Lung (tissue), 12 donors: ENCODE results near the gene BMP4. TPM values are rescaled to one million over a fixed set of nuclear protein-coding genes. Genes with fewer than 3 reads are reported as not detected.
A peak's percentile ranks its signal among the peaks of the same experiment; 100 is the strongest.

Experiments
- ATAC-seq: fragments of 200-7000 bp; cut with Tn5 transposase; one replicate; pipeline ENCODE4 v1.9.1; 2020; ENCODE audit warnings: moderate number of reproducible peaks; ENCODE audit not compliant: insufficient read depth, low FRiP score
- DNase-seq, 3 donors: peaks; one replicate each; pipeline ENCODE4 v3.0.0-alpha.2; 2013 to 2017
- H3K27ac ChIP-seq, 2 donors: one replicate each; pipeline ENCODE4 v1.5.1; 2013; ENCODE audit warnings: mild to moderate bottlenecking in 2 of 2, moderate library complexity in 2 of 2, control low read depth in 1 of 2, inconsistent platforms in 1 of 2, low read depth in 1 of 2, low read length in 1 of 2
- H3K27me3 ChIP-seq, 3 donors: one replicate each; pipeline ENCODE4 v1.5.1; 2013; ENCODE audit warnings: low read length in 2 of 3; ENCODE audit not compliant: control insufficient read depth in 3 of 3, insufficient read depth in 3 of 3
- H3K36me3 ChIP-seq, 4 donors: one replicate each; pipeline ENCODE4 v1.5.1; 2013; ENCODE audit warnings: low read length in 4 of 4, mild to moderate bottlenecking in 1 of 4, moderate library complexity in 1 of 4; ENCODE audit not compliant: control insufficient read depth in 4 of 4, insufficient read depth in 4 of 4
- H3K4me1 ChIP-seq, 5 donors: one replicate each; pipeline ENCODE4 v1.5.1; 2013; ENCODE audit warnings: low read length in 5 of 5, mild to moderate bottlenecking in 2 of 5, moderate library complexity in 1 of 5; ENCODE audit not compliant: control insufficient read depth in 5 of 5, insufficient read depth in 5 of 5
- H3K4me3 ChIP-seq: one replicate; pipeline ENCODE4 v1.5.1; 2013; ENCODE audit warnings: mild to moderate bottlenecking, control low read depth, moderate library complexity
- H3K9ac ChIP-seq, 2 donors: one replicate each; pipeline ENCODE4 v1.5.1; 2013; ENCODE audit warnings: low read length in 2 of 2, control low read depth in 1 of 2; ENCODE audit not compliant: insufficient read depth in 1 of 2
- H3K9me3 ChIP-seq, 4 donors: one replicate each; pipeline ENCODE4 v1.5.1; 2013; ENCODE audit warnings: low read length in 3 of 4, mild to moderate bottlenecking in 1 of 4, moderate library complexity in 1 of 4; ENCODE audit not compliant: control insufficient read depth in 4 of 4, insufficient read depth in 3 of 4
- WGBS, 2 donors: extraction: QIAGEN DNeasy Blood & Tissue Kit; methylation state at CpG; one replicate each; pipeline ENCODE4 v1.1.7; 2013; 5-methylcytosine and 5-hydroxymethylcytosine counted together
- polyA plus RNA-seq, 2 donors: library from polyadenylated mRNA; stranded (reverse); fragments of 200-250 nt; gene quantifications; one replicate each; pipeline ENCODE4 v1.2.1, GENCODE V29; 2013
- total RNA-seq, 2 donors: library from RNA; depleted of rRNA in 1 of 2; stranded (reverse); fragments of >200 nt in 1 of 2; gene quantifications; one replicate each; pipeline ENCODE4 v1.2.1, GENCODE V29; 2014 to 2021
- TF ChIP-seq, protein P1 (sequence below): IDR thresholded peaks from 2 replicates; pipeline ENCODE4 v1.5.1; 2012; ENCODE audit warnings: mild to moderate bottlenecking; ENCODE audit errors: control extremely low read depth, extremely low read depth
- donor health status: control.
- donor health status: control.
- donor health status: Bipolar disorder and iron deficiency.
- donor health status: healthy.
- donor health status: DM: yes; HTN: yes; CAD: no.

BMP4 gene
- total and polyA plus RNA-seq, 4 donors, result 7.1 to 39.0 (median 11.9) TPM

DNA sequence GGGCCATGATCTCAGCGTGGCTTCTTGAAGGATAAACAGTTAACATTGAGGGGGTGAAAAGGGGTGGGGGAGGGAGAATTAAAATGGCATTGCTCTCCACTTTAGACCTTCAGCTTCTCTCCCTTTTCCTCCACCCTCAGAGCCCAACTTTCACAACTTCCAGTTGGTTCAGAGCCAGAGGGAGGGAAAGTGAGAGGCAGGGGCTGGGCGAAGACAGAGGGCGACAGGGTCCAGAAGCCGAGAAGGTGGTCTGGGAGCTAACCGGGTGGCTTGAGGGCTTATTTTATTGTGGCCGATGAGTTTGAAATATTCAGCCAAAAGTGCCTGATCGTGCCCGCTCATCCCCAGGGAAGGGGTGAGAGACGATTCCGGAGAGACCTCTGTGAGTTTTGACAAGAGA, 4.1 kb downstream of the BMP4 start:
- Histone ChIP-seq H3K9ac (peak overlapping the region in 1 of 2 donors; percentile 77), H3K36me3 (peaks cover 0 to 48% (median 13%) of the 10 kb centered on the region in 4 donors), H3K27me3 (no peaks in the 10 kb centered on the region), H3K27ac (peak overlapping the region; percentile 21 to 75), H3K4me1 (peaks cover 0 to 26% (median 10%) of the 10 kb centered on the region in 5 donors), H3K9me3 (no peaks in the 10 kb centered on the region), H3K4me3 (peak overlapping the region; percentile 2)
- TF ChIP-seq, protein P1, sequence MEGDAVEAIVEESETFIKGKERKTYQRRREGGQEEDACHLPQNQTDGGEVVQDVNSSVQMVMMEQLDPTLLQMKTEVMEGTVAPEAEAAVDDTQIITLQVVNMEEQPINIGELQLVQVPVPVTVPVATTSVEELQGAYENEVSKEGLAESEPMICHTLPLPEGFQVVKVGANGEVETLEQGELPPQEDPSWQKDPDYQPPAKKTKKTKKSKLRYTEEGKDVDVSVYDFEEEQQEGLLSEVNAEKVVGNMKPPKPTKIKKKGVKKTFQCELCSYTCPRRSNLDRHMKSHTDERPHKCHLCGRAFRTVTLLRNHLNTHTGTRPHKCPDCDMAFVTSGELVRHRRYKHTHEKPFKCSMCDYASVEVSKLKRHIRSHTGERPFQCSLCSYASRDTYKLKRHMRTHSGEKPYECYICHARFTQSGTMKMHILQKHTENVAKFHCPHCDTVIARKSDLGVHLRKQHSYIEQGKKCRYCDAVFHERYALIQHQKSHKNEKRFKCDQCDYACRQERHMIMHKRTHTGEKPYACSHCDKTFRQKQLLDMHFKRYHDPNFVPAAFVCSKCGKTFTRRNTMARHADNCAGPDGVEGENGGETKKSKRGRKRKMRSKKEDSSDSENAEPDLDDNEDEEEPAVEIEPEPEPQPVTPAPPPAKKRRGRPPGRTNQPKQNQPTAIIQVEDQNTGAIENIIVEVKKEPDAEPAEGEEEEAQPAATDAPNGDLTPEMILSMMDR, result no peak
- ATAC-seq, result no peak
- DNase-seq, result peak; percentile 51 to 83 (median 82)
- 21% methylated on average over 10 of the region's 10 CpGs for WGBS, 2 donors

DNA sequence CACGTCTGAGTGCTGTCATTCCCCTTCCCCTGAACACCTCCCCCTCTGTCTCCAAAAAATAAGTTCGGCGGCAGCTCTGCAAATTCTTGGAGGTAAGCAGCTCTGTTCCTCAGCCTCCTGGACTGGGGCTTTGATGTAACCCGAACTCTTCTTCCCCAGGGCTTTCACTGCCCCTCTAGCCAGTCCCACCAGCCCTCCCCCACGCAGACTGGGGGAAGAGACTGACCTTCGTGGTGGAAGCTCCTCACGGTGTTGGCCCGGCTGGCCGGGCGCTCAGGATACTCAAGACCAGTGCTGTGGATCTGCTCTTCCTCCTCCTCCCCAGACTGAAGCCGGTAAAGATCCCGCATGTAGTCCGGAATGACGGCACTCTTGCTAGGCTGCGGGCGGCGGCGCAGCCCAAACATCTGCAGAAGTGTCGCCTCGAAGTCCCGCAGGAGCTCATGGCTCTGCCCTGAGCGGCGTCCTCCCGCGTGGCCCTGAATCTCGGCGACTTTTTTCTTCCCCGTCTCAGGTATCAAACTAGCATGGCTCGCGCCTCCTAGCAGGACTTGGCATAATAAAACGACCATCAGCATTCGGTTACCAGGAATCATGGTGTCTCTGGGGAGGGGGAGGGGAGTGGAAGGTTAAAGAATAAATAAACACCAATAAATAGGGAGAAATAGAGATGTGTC, 4.9 kb downstream of the BMP4 start:
- H3K36me3 ChIP-seq, result peaks cover 0 to 48% (median 13%) of the 10 kb centered on the region in 4 donors
- H3K4me1 ChIP-seq, result peaks cover 0 to 30% (median 10%) of the 10 kb centered on the region in 5 donors
- H3K9me3 ChIP-seq, result no peaks in the 10 kb centered on the region
- DNase-seq, result peak; percentile 29 to 42 (median 41)
- ATAC-seq, result no peak
- H3K27me3 ChIP-seq, result no peaks in the 10 kb centered on the region
- H3K4me3 ChIP-seq, result no peak overlapping the region
- WGBS, 2 donors, result 44 to 57% methylated on average over 32 of the region's 32 CpGs
- TF ChIP-seq, protein P1, result no peak
- H3K9ac ChIP-seq, result peak overlapping the region; percentile 28 to 64
- no peak overlapping the region for H3K27ac ChIP-seq

DNA sequence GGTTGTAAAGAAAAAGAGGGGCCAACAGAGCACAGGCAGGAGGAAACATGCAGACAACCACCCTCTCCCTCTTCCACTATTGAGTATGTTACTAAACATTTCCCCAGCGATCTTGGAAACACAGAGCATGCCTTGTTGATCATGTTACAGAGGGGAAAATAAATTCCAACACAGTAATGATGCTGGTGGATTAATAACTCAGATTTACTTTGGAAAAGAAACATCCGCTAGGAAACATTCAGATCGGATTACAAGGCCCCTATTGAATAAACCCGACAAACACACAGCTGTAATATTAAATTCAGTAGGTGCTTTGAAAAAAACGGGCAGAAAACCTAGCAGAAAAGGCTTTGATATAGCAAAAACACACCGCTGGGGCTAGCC, 5.4 kb downstream of the BMP4 start:
- DNase-seq (peak in 2 of 3 donors; percentile 59 to 66), ATAC-seq (no peak)
- no peaks in the 10 kb centered on the region for H3K27me3 ChIP-seq
- WGBS, 2 donors, result 52 to 64% methylated on average over 6 of the region's 6 CpGs
- TF ChIP-seq, protein P1, result no peak
- peaks cover 0 to 48% (median 13%) of the 10 kb centered on the region in 4 donors for H3K36me3 ChIP-seq
- no peak overlapping the region for H3K4me3 ChIP-seq
- no peak overlapping the region for H3K27ac ChIP-seq
- no peaks in the 10 kb centered on the region for H3K9me3 ChIP-seq
- H3K4me1 ChIP-seq, result peaks cover 0 to 30% (median 10%) of the 10 kb centered on the region in 5 donors
- peak overlapping the region; percentile 28 to 64 for H3K9ac ChIP-seq
